Neuron (in vitro differentiated cells): ENCODE measurements around the gene CARMIL1.

Experiments
- H2AFZ ChIP-seq: one replicate; pipeline ENCODE4 v1.6.1; 2013; ENCODE audit warnings: low read depth, mild to moderate bottlenecking, inconsistent platforms, low read length, moderate library complexity
- H3K27me3 ChIP-seq: one replicate; pipeline ENCODE4 v1.6.1; 2013; ENCODE audit warnings: low read length; ENCODE audit not compliant: insufficient read depth
- H3K36me3 ChIP-seq: one replicate; pipeline ENCODE4 v1.6.1; 2013; ENCODE audit warnings: low read length; ENCODE audit not compliant: insufficient read depth
- H3K4me1 ChIP-seq: one replicate; pipeline ENCODE4 v1.6.1; 2013; ENCODE audit warnings: low read length; ENCODE audit not compliant: insufficient read depth
- H3K4me3 ChIP-seq: 2 replicates; pipeline ENCODE4 v1.5.1; 2013; ENCODE audit warnings: mild to moderate bottlenecking, low read length, moderate library complexity
- H3K9me3 ChIP-seq: one replicate; pipeline ENCODE4 v1.6.1; 2013; ENCODE audit warnings: low read length

Gene CARMIL1

DNA sequence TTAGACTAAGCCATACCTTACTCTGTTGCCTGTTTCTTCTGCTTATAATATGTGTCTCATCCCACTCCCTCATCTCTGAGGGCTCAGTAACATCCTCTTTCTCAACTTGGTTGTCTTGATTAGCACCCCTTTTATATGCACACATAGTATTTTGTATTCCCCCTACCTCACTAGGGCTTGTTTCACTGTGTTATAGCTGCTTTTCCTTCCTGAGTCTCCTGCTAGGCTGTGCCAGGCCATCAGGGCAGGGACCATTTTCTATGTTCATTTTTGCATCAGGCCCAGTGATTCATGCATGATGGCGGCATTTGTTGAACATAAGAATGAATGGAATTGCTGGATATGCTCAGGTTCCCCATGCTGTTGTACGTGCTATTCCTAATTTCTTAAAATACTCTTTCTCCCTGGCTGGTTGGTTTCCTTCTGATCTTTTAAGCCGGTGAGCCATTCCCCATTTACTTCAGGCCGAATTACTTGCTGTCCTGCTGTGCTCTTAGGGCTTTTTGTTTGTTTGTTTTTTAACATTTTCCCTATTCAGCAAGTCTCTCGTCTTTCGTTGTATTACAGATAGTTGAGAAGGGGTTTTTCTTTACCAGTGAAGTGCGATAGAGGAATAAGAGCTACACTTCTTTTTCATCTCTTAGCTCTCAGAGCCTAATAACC lies 183.2 kb downstream of the CARMIL1 start:
- Histone ChIP-seq H3K9me3 (no peaks in the 10 kb centered on the region), H3K27me3 (no peaks in the 10 kb centered on the region), H2AFZ (no peak overlapping the region), H3K4me3 (no peak overlapping the region), H3K4me1 (peaks cover 7% of the 10 kb centered on the region), H3K36me3 (no peaks in the 10 kb centered on the region)

DNA sequence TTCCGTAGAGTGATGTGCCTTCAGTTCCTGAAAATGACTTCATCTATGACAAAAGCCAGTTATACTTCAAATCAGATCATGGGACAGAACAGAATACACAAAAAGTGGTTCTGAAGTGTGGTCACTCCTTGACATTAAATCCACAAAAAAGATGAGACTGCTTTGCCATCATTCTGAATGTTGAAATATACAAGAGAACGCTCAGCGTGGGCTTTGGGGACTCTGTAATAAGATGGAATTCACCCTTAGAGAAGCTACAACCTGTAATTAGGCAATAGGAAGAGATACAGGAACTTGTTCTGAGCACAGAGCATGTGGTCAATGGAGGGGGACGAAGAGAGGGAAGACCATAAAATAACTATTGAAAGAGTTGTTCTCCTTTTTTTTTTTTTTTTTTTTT lies 184.3 kb downstream of the CARMIL1 start:
- H3K4me1 ChIP-seq, result no peaks in the 10 kb centered on the region
- H3K4me3 ChIP-seq, result no peak overlapping the region
- no peaks in the 10 kb centered on the region for H3K27me3 ChIP-seq
- H2AFZ ChIP-seq, result no peak overlapping the region
- H3K36me3 ChIP-seq, result no peaks in the 10 kb centered on the region
- no peaks in the 10 kb centered on the region for H3K9me3 ChIP-seq

DNA sequence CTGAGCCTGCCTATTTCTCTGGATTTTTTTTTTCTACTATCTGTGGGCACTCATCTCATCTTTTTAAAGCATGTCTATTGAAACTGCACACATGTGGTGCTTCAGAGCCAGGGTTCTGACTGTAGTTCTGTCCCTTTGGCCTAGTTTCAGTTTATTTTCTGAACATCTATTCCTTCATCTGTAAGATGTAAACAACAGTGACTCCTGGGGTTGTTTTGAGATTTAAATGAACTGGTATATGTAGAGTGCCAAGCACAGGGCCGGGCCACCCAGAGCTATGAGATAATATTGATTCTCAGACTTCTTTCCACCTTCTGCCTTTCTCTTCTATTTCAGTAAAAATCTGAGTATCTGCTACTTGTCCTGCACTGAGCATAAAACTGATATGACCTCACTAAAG lies 185.1 kb downstream of the CARMIL1 start:
- H3K4me3 ChIP-seq, result no peak overlapping the region
- no peaks in the 10 kb centered on the region for H3K36me3 ChIP-seq
- no peaks in the 10 kb centered on the region for H3K9me3 ChIP-seq
- H3K27me3 ChIP-seq, result no peaks in the 10 kb centered on the region
- H2AFZ ChIP-seq, result no peak overlapping the region
- H3K4me1 ChIP-seq, result no peaks in the 10 kb centered on the region

- H3K27me3 ChIP-seq, result no peaks in the 10 kb centered on the region
- no peak overlapping the region for H2AFZ ChIP-seq
- H3K4me3 ChIP-seq, result no peak overlapping the region
- H3K4me1 ChIP-seq, result no peaks in the 10 kb centered on the region
- no peaks in the 10 kb centered on the region for H3K36me3 ChIP-seq
- H3K9me3 ChIP-seq, result no peaks in the 10 kb centered on the region
Measured at GRCh38 chr6:25465941-25466340, 186.8 kb downstream of the CARMIL1 start.

DNA sequence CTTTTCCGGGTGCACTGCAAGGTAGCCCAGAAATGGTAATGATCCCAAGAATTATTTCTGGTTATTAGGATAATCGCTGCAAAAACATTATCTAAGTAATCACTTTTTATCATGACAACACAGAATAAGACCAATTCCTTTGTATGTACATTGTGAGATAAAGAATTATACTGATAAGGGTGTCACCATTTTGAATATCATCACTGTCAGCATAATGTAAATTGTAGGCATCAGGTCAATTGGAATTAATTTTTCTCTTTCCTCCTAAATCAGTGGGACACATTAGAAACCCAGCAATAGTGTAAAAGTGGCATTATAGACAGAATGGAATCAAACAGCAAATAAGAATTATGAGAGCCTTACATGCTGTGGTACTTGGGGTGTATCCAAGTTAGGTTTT lies 189.7 kb downstream of the CARMIL1 start:
- H3K4me3 ChIP-seq, result no peak overlapping the region
- H2AFZ ChIP-seq, result no peak overlapping the region
- H3K9me3 ChIP-seq, result no peaks in the 10 kb centered on the region
- H3K4me1 ChIP-seq, result no peaks in the 10 kb centered on the region
- H3K36me3 ChIP-seq, result no peaks in the 10 kb centered on the region
- H3K27me3 ChIP-seq, result no peaks in the 10 kb centered on the region

- Histone ChIP-seq H3K4me3 (no peak overlapping the region), H3K36me3 (no peaks in the 10 kb centered on the region), H3K27me3 (no peaks in the 10 kb centered on the region), H3K9me3 (no peaks in the 10 kb centered on the region), H2AFZ (no peak overlapping the region), H3K4me1 (no peaks in the 10 kb centered on the region)
Measured at GRCh38 chr6:25469797-25470388, 190.7 kb downstream of the CARMIL1 start.

- Histone ChIP-seq H3K9me3 (no peaks in the 10 kb centered on the region), H3K27me3 (no peaks in the 10 kb centered on the region), H3K4me1 (no peaks in the 10 kb centered on the region), H3K36me3 (no peaks in the 10 kb centered on the region), H3K4me3 (no peak overlapping the region), H2AFZ (no peak overlapping the region)
Measured at GRCh38 chr6:25472306-25472705, 193.1 kb downstream of the CARMIL1 start.

GRCh38 chr6:25472906-25473305 lies 193.7 kb downstream of the CARMIL1 start:
- H2AFZ ChIP-seq, result no peak overlapping the region
- H3K4me3 ChIP-seq, result no peak overlapping the region
- H3K9me3 ChIP-seq, result no peaks in the 10 kb centered on the region
- no peaks in the 10 kb centered on the region for H3K27me3 ChIP-seq
- no peaks in the 10 kb centered on the region for H3K4me1 ChIP-seq
- no peaks in the 10 kb centered on the region for H3K36me3 ChIP-seq

- no peak overlapping the region for H3K4me3 ChIP-seq
- no peaks in the 10 kb centered on the region for H3K9me3 ChIP-seq
- H2AFZ ChIP-seq, result no peak overlapping the region
- no peaks in the 10 kb centered on the region for H3K4me1 ChIP-seq
- H3K36me3 ChIP-seq, result no peaks in the 10 kb centered on the region
- H3K27me3 ChIP-seq, result no peaks in the 10 kb centered on the region
Measured at GRCh38 chr6:25473447-25473846, 194.3 kb downstream of the CARMIL1 start.

GRCh38 chr6:25476126-25476525 lies 197.0 kb downstream of the CARMIL1 start:
- H3K4me3 ChIP-seq, result no peak overlapping the region
- H3K9me3 ChIP-seq, result no peaks in the 10 kb centered on the region
- H3K36me3 ChIP-seq, result no peaks in the 10 kb centered on the region
- H3K27me3 ChIP-seq, result no peaks in the 10 kb centered on the region
- H2AFZ ChIP-seq, result no peak overlapping the region
- no peaks in the 10 kb centered on the region for H3K4me1 ChIP-seq

DNA sequence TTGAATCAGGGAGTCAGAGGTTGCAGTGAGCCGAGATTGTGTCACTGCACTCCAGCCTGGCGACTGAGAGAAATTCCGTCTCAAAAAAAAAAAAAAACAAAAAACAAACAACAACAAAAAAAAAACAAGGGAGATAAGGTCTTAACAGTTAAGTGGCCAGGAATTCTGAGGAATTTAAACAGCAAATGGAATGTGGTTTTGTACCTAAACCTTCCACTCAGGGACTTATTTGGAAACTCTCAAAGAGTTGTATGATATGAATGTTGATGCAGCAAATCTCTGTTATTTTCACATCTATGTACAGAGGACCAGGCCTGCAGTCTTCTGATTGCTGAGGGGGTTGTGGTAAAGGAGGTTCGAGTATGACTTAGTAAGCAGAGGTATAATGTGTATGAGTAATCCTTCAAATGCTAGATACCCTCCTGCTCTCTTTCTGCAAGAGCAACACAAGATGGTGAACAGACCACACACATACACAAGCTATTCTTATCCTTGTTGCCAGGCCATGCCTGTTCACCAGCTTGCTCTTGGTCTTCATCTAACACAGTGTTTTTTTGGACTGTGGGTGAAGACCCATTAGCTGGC lies 197.9 kb downstream of the CARMIL1 start:
- H3K9me3 ChIP-seq, result no peaks in the 10 kb centered on the region
- no peaks in the 10 kb centered on the region for H3K36me3 ChIP-seq
- no peaks in the 10 kb centered on the region for H3K27me3 ChIP-seq
- H2AFZ ChIP-seq, result no peak overlapping the region
- no peaks in the 10 kb centered on the region for H3K4me1 ChIP-seq
- H3K4me3 ChIP-seq, result no peak overlapping the region

- Histone ChIP-seq H3K9me3 (no peaks in the 10 kb centered on the region), H3K4me3 (no peak overlapping the region), H3K4me1 (no peaks in the 10 kb centered on the region), H3K36me3 (no peaks in the 10 kb centered on the region), H2AFZ (no peak overlapping the region), H3K27me3 (no peaks in the 10 kb centered on the region)
Measured at GRCh38 chr6:25478973-25479372, 199.8 kb downstream of the CARMIL1 start.

DNA sequence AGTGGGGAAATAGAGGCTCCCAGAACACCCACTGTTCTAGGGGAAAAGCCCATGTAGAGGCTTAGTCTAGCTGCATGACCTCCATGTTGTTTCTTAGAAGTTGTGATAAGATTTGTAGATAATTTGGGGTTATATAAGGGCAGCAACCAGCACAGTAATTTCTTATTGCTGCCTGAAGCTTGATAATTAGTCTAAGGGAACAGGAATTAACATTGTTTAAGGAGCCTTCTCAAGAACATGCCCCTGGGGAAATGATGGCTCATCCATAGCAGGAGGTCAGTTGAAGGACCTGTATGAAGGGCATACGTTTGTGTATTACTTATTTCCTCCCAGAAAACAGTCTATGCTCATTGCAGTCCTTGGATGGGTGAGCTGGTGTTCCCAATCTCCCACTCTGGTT lies 202.1 kb downstream of the CARMIL1 start:
- Histone ChIP-seq H3K36me3 (no peaks in the 10 kb centered on the region), H3K4me1 (no peaks in the 10 kb centered on the region)

DNA sequence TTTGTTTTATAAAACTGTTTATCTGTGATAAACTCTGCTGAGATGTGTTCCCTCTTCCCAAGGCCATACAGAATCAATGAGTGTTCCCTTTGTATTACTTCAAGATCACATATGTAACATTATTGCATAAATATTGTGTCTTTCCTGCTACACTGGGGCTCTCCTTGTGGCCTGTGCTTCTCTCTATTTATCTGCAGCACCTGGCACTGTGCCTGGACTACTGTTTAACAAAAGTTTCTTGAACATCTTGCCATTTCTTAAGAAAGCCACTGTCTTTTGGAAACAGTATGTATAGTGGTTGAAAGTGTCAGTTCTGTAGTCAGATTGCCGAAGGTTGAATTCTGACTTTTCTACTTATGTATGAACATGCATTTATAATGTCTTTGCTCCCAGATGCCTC lies 203.8 kb downstream of the CARMIL1 start:
- Histone ChIP-seq H3K4me1 (no peaks in the 10 kb centered on the region), H3K27me3 (no peaks in the 10 kb centered on the region), H3K36me3 (no peaks in the 10 kb centered on the region), H3K4me3 (no peak overlapping the region), H3K9me3 (no peaks in the 10 kb centered on the region), H2AFZ (no peak overlapping the region)

More for the DNA sequence above, 202.1 kb downstream of the CARMIL1 start:
- no peaks in the 10 kb centered on the region for H3K9me3 ChIP-seq
- H3K27me3 ChIP-seq, result no peaks in the 10 kb centered on the region
- no peak overlapping the region for H2AFZ ChIP-seq
- no peak overlapping the region for H3K4me3 ChIP-seq
